Left ventricle myocardium superior (tissue), 1 donor: Measurements from ENCODE around the gene ABCC1. TPM values are rescaled to one million over a fixed set of nuclear protein-coding genes. Genes with fewer than 3 reads are reported as not detected.
"Not testable (repeated sequence)": the region's sequence is repeated elsewhere in the genome, so short reads cannot be mapped to it uniquely, and the experiment has no call there.

Experiments used
- ATAC-seq: fragments of 200-7000 bp; cut with Tn5 transposase; one replicate; pipeline ENCODE4 v1.9.1; 2020; ENCODE audit warnings: mild to moderate bottlenecking, moderate library complexity
- DNase-seq: peaks from one replicate; pipeline ENCODE4 v3.0.0-alpha.2; 2020
- intact Hi-C: fragments of 100-400 bp; cut with micrococcal nuclease; formaldehyde crosslinking; loops from one replicate; pipeline ENCODE4 v1.11.0; 2022
- total RNA-seq: library from RNA; stranded (reverse); fragmentation: NEBNext Ultra II Directional; extraction: Animal tissue kit (Norgen Biotek cat#: 25700); gene quantifications from one replicate; pipeline ENCODE4 v1.2.1, GENCODE V29; 2021
- donor health status: DM: no; HTN: yes; CAD: no; lungs with severe emphysema.

The ABCC1 gene
- total RNA-seq, 1 donor from 2014 or later = 23.2 TPM

- ATAC-seq (no peak), DNase-seq (no peak)
- intact Hi-C loops = no loop called here
These were observed 226.9 kb downstream of the ABCC1 start for GRCh38 chr16:16176328-16176727.

GRCh38 chr16:16178455-16179162 lies 229.2 kb downstream of the ABCC1 start:
- no peak for ATAC-seq
- intact Hi-C loops = no loop called here
- DNase-seq = no peak

- intact Hi-C loops, ATAC-seq, DNase-seq: not testable (repeated sequence)
These were observed 232.3 kb downstream of the ABCC1 start for GRCh38 chr16:16181748-16182147.

GRCh38 chr16:16182918-16183317 lies 233.5 kb downstream of the ABCC1 start:
- intact Hi-C loops = no loop called here
- DNase-seq (no peak), ATAC-seq (no peak)

- ATAC-seq (no peak), DNase-seq (no peak)
- intact Hi-C loops = no loop called here
These were observed 234.1 kb downstream of the ABCC1 start for GRCh38 chr16:16183562-16183961.

GRCh38 chr16:16184594-16184993 lies 235.2 kb downstream of the ABCC1 start:
- intact Hi-C loops = no loop called here
- ATAC-seq (no peak), DNase-seq (no peak)

GRCh38 chr16:16185095-16185494 lies 235.7 kb downstream of the ABCC1 start:
- no peak for ATAC-seq
- intact Hi-C loops = no loop called here
- no peak for DNase-seq

- ATAC-seq (no peak), DNase-seq (no peak)
- intact Hi-C loops = no loop called here
These were observed 237.4 kb downstream of the ABCC1 start for GRCh38 chr16:16186820-16187219.

GRCh38 chr16:16188827-16189226 lies 239.4 kb downstream of the ABCC1 start:
- ATAC-seq = no peak

GRCh38 chr16:16189842-16190241 lies 240.4 kb downstream of the ABCC1 start:
- ATAC-seq (no peak), DNase-seq (no peak)
- intact Hi-C loops = no loop called here

More at GRCh38 chr16:16188827-16189226, 239.4 kb downstream of the ABCC1 start:
- no peak for DNase-seq
- intact Hi-C loops = no loop called here

GRCh38 chr16:16190546-16190945 lies 241.1 kb downstream of the ABCC1 start:
- no peak for ATAC-seq
- intact Hi-C loops = no loop called here
- no peak for DNase-seq

GRCh38 chr16:16190966-16191365 lies 241.6 kb downstream of the ABCC1 start:
- ATAC-seq, intact Hi-C loops, DNase-seq: not testable (repeated sequence)

GRCh38 chr16:16191493-16192167 lies 242.2 kb downstream of the ABCC1 start:
- intact Hi-C loops = no loop called here
- ATAC-seq (no peak), DNase-seq (no peak)

Other genes starting within 250 kb of the ABCC1 start
- 8.0 TPM for gene MYH11, start 92.6 kb upstream of the ABCC1 start, total RNA-seq
- gene CEP20, start 61.0 kb upstream of the ABCC1 start, total RNA-seq = 30.6 TPM